GM18861 (cell line): ENCODE results near the gene EGFL7.

Experiments used
- ATAC-seq: cut with Tn5 transposase; IDR thresholded peaks from one replicate; pipeline ENCODE4 v1.9.1; 2021; ENCODE audit not compliant: unreplicated experiment

EGFL7 gene

GRCh38 chr9:136658849-136659535, 3.7 kb upstream of the EGFL7 start:
- no peak for ATAC-seq

GRCh38 chr9:136659861-136660784, 2.6 kb upstream of the EGFL7 start:
- no peak for ATAC-seq

- no peak for ATAC-seq
These were observed 1.7 kb upstream of the EGFL7 start for GRCh38 chr9:136660971-136661550.

GRCh38 chr9:136661641-136662325, 933 bp upstream of the EGFL7 start:
- no peak for ATAC-seq

GRCh38 chr9:136662326-136662655, 425 bp upstream of the EGFL7 start:
- no peak for ATAC-seq

- ATAC-seq: no peak
These were observed 1.5 kb downstream of the EGFL7 start for GRCh38 chr9:136664000-136664915.

GRCh38 chr9:136665111-136665703, 2.5 kb downstream of the EGFL7 start:
- no peak for ATAC-seq

- no peak for ATAC-seq
These were observed 3.1 kb downstream of the EGFL7 start for GRCh38 chr9:136665704-136666371.

- no peak for ATAC-seq
These were observed 3.9 kb downstream of the EGFL7 start for GRCh38 chr9:136666372-136667213.

GRCh38 chr9:136667214-136667939, 4.7 kb downstream of the EGFL7 start:
- ATAC-seq: no peak

- ATAC-seq: no peak
These were observed 5.4 kb downstream of the EGFL7 start for GRCh38 chr9:136667940-136668760.

- ATAC-seq: no peak
These were observed 6.5 kb downstream of the EGFL7 start for GRCh38 chr9:136668983-136669790.

GRCh38 chr9:136669791-136670464, 7.2 kb downstream of the EGFL7 start:
- ATAC-seq: no peak

GRCh38 chr9:136670576-136671253, 8.0 kb downstream of the EGFL7 start:
- ATAC-seq: no peak

GRCh38 chr9:136671254-136671614, 8.5 kb downstream of the EGFL7 start:
- no peak for ATAC-seq
